Measurements from ENCODE around the gene UBE2U.

GRCh38 chr1:64176659-64177058, 26.8 kb upstream of the UBE2U start:
- TF ChIP-seq CTCF (IDR thresholded peaks at IDR 0.05; ENCODE audit: control extremely low read depth in 1 of 3, insufficient read depth in 1 of 3, low read depth in 1 of 3, low read length in 3 of 3) (no peak), POLR2AphosphoS5 (IDR thresholded peaks at IDR 0.05; ENCODE audit: low read depth, low read length) (no peak)
